Esophagus muscularis mucosa (tissue), 4 donors: ENCODE results near the gene CCND2. TPM values are rescaled to one million over a fixed set of nuclear protein-coding genes. Genes with fewer than 3 reads are reported as not detected.

ENCODE experiments used
- DNase-seq: peaks from one replicate; pipeline ENCODE4 v3.0.0-alpha.2; 2017; ENCODE audit errors: extremely low spot score
- H3K27ac ChIP-seq, 4 donors: fragments of 200-600 bp; sonication (generic); replicated peaks in 1 of 4; 1 replicate in 3 of 4; 2 replicates in 1 of 4; pipeline ENCODE4 v1.5.1; 2016 to 2019; ENCODE audit warnings: mild to moderate bottlenecking in 1 of 4
- H3K27me3 ChIP-seq, 4 donors: fragments of 200-600 bp; sonication (generic); one replicate each; pipeline versions ENCODE4 v1.5.1 to v1.6.0; 2016 to 2019
- H3K36me3 ChIP-seq, 4 donors: fragments of 200-600 bp; sonication (generic); one replicate each; pipeline ENCODE4 v1.5.1; 2016 to 2019
- H3K4me1 ChIP-seq, 4 donors: fragments of 200-600 bp; sonication (generic); one replicate each; pipeline ENCODE4 v1.5.1; 2016 to 2019
- H3K4me3 ChIP-seq, 4 donors: fragments of 200-600 bp; sonication (generic); 1 replicate in 2 of 4; 2 replicates in 2 of 4; pipeline ENCODE4 v1.5.1; 2016 to 2019; ENCODE audit warnings: mild to moderate bottlenecking in 4 of 4, moderate library complexity in 1 of 4
- H3K9me3 ChIP-seq, 4 donors: fragments of 200-600 bp; sonication (generic); 1 replicate in 3 of 4; 2 replicates in 1 of 4; pipeline ENCODE4 v1.5.1; 2016 to 2019
- CTCF ChIP-seq, 3 experiments: fragments of 200-600 bp in 2 of 3; fragments of 450-650 bp in 1 of 3; sonication (generic) in 2 of 3; IDR thresholded peaks; one replicate each; pipeline ENCODE4 v1.5.1; 2017 to 2019; ENCODE audit warnings: antibody characterized with exemption in 3 of 3, mild to moderate bottlenecking in 2 of 3, moderate library complexity in 1 of 3
- EP300 ChIP-seq: sonication (generic); formaldehyde crosslinking; IDR thresholded peaks from one replicate; pipeline ENCODE4 v1.6.1; 2017; ENCODE audit warnings: antibody characterized with exemption
- POLR2A ChIP-seq: fragments of 450-650 bp; IDR thresholded peaks from one replicate; pipeline ENCODE4 v1.6.1; 2017; ENCODE audit warnings: antibody characterized with exemption, moderate library complexity, mild to moderate bottlenecking, low read depth
- POLR2AphosphoS5 ChIP-seq, 2 donors: sonication (generic); formaldehyde crosslinking; IDR thresholded peaks; one replicate each; pipeline ENCODE4 v1.6.1; 2017; ENCODE audit warnings: antibody characterized with exemption in 2 of 2
- WGBS: methylation state at CpG from one replicate; pipeline ENCODE4 v1.1.5; 2018; 5-methylcytosine and 5-hydroxymethylcytosine counted together
- intact Hi-C: fragments of 100-400 bp; cut with DNase I; formaldehyde crosslinking; loops from one replicate; pipeline ENCODE4 v1.15.1; 2023
- total RNA-seq, 4 donors: library from RNA; depleted of rRNA; stranded (reverse); fragments of >200 nt; gene quantifications; one replicate each; pipeline versions ENCODE4 v1.1.0 to v1.2.1, GENCODE V29; 2016

CCND2 gene
- total RNA-seq, 4 donors from 2014 or later = 101 to 122 (median 111) TPM

GRCh38 chr12:4244868-4245267 lies 28.7 kb upstream of the CCND2 start:
- no peaks in the 10 kb centered on the region for H3K4me1 ChIP-seq
- WGBS = 58% methylated on average over 9 of the region's 9 CpGs
- no peak for TF ChIP-seq EP300
- no peaks in the 10 kb centered on the region for H3K9me3 ChIP-seq
- H3K36me3 ChIP-seq = no peaks in the 10 kb centered on the region
- intact Hi-C loops = no loop called here
- peaks cover 0 to 36% (median 0%) of the 10 kb centered on the region in 4 donors for H3K27me3 ChIP-seq
- H3K4me3 ChIP-seq = no peak overlapping the region
- no peak overlapping the region for H3K27ac ChIP-seq
- peak; percentile 64 for DNase-seq

- no peaks in the 10 kb centered on the region for H3K9me3 ChIP-seq
- intact Hi-C loops = no loop called here
- H3K4me3 ChIP-seq = no peak overlapping the region
- no peak overlapping the region for H3K27ac ChIP-seq
- no peak for DNase-seq
- TF ChIP-seq POLR2AphosphoS5 (IDR thresholded peaks at IDR 0.05) = no peak
- no peak for TF ChIP-seq POLR2A
- TF ChIP-seq EP300 = no peak
- no peak for TF ChIP-seq CTCF (IDR thresholded peaks at IDR 0.05)
- H3K27me3 ChIP-seq = peaks cover 0 to 30% (median 0%) of the 10 kb centered on the region in 4 donors
- no peaks in the 10 kb centered on the region for H3K4me1 ChIP-seq
- no peaks in the 10 kb centered on the region for H3K36me3 ChIP-seq
- 90% methylated on average over 4 of the region's 4 CpGs for WGBS
These were observed 28.1 kb upstream of the CCND2 start for GRCh38 chr12:4245446-4245845.

- Histone ChIP-seq H3K4me3 (no peak overlapping the region), H3K36me3 (no peaks in the 10 kb centered on the region), H3K9me3 (no peaks in the 10 kb centered on the region), H3K4me1 (no peaks in the 10 kb centered on the region), H3K27me3 (peaks cover 0 to 23% (median 0%) of the 10 kb centered on the region in 4 donors), H3K27ac (no peak overlapping the region)
- no peak for TF ChIP-seq EP300
- TF ChIP-seq POLR2A = no peak
- no peak for TF ChIP-seq POLR2AphosphoS5 (IDR thresholded peaks at IDR 0.05)
- TF ChIP-seq CTCF (IDR thresholded peaks at IDR 0.05) = no peak
- 50% methylated on average over 5 of the region's 5 CpGs for WGBS
- DNase-seq = no peak
- intact Hi-C loops = no loop called here
These were observed 27.4 kb upstream of the CCND2 start for GRCh38 chr12:4246116-4246515.

- H3K27me3 ChIP-seq = no peaks in the 10 kb centered on the region
- WGBS = 73% methylated on average over 5 of the region's 8 CpGs
- intact Hi-C loops = no loop called here
- TF ChIP-seq CTCF (IDR thresholded peaks at IDR 0.05) (no peak), EP300 (no peak), POLR2AphosphoS5 (IDR thresholded peaks at IDR 0.05) (no peak)
- no peak overlapping the region for H3K4me3 ChIP-seq
- H3K4me1 ChIP-seq = no peaks in the 10 kb centered on the region
- H3K27ac ChIP-seq = no peak overlapping the region
- H3K9me3 ChIP-seq = no peaks in the 10 kb centered on the region
- no peaks in the 10 kb centered on the region for H3K36me3 ChIP-seq
- peak; percentile 75 for DNase-seq
These were observed 22.9 kb upstream of the CCND2 start for GRCh38 chr12:4250691-4251090.

- Histone ChIP-seq H3K9me3 (no peaks in the 10 kb centered on the region), H3K36me3 (no peaks in the 10 kb centered on the region), H3K4me1 (no peaks in the 10 kb centered on the region), H3K27ac (no peak overlapping the region), H3K4me3 (no peak overlapping the region), H3K27me3 (no peaks in the 10 kb centered on the region)
- peak; percentile 42 for DNase-seq
- intact Hi-C loops = no loop called here
- 70% methylated on average over 6 of the region's 6 CpGs for WGBS
- TF ChIP-seq POLR2A = no peak
- no peak for TF ChIP-seq CTCF (IDR thresholded peaks at IDR 0.05)
- no peak for TF ChIP-seq EP300
- TF ChIP-seq POLR2AphosphoS5 (IDR thresholded peaks at IDR 0.05) = no peak
These were observed 22.2 kb upstream of the CCND2 start for GRCh38 chr12:4251216-4251891.
